ENCODE measurements around the gene SSC4D.
"Not testable (repeated sequence)": the region's sequence is repeated elsewhere in the genome, so short reads cannot be mapped to it uniquely, and the experiment has no call there.

The SSC4D gene

DNA sequence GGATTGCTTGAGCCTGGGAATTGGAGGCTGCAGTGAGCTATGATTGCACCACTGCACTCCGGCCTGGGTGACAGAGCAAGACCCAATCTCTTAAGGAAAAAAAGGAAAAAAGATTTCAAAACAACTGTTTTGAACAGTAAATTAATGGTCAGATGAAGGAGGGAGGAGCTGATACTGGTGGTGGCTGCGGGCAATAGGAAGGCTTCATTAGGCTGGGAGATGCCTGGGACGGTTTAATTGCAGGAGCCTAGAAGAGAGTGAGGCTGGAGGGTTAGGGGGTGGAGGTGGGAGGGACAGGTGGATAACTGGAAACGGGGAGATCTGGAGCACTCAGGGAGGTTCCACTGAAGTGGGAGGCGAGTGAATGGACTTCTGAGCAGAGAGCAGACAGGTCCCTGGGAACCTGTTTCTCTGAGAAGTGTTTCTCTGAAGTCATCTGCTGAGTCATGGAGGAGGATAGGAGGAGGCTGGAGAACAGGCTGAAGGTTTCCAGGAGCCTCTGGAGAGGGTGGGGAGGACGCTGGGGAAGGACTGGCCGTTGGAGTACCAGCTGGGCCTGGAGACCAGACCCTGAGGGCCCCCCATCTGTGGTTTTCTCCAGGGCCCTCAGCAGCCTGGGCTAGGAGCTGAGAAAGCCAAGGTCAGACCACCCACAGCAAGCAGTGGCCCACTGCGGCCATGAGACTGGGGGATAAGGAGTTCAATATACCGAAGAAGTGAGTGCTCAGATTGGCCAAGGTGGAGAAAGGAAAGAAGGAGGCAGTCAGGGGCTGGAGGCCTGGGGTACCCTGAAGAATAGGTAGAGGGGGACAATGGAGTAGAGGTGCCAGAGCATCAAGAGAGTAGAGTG, 36.3 kb downstream of the SSC4D start:
- TF ChIP-seq, protein P1, sequence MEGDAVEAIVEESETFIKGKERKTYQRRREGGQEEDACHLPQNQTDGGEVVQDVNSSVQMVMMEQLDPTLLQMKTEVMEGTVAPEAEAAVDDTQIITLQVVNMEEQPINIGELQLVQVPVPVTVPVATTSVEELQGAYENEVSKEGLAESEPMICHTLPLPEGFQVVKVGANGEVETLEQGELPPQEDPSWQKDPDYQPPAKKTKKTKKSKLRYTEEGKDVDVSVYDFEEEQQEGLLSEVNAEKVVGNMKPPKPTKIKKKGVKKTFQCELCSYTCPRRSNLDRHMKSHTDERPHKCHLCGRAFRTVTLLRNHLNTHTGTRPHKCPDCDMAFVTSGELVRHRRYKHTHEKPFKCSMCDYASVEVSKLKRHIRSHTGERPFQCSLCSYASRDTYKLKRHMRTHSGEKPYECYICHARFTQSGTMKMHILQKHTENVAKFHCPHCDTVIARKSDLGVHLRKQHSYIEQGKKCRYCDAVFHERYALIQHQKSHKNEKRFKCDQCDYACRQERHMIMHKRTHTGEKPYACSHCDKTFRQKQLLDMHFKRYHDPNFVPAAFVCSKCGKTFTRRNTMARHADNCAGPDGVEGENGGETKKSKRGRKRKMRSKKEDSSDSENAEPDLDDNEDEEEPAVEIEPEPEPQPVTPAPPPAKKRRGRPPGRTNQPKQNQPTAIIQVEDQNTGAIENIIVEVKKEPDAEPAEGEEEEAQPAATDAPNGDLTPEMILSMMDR (IDR thresholded peaks at IDR 0.05; ENCODE audit: control insufficient read depth, extremely low read depth, insufficient read depth), result no peak

DNA sequence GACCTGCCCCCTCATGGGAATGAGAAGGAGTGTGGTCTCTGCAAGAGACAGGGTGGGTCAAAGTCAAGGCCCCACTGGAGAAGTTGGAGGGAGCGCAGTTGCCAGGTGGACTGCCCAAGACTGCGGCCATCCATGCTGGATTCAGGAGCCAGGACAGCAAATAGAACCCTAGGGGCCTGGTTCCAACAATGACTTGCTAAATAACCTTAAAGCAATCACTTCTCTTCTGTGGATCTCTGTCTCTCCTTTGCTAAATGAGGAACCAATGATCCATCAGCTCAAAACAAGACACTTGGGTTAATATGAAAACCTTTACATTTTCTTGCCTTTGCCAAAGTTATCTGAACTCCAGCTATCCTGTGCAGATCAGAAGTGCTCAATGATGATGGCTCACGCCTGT, 38.1 kb downstream of the SSC4D start:
- DNase-seq (ENCODE audit: low read depth), result no peak
- H3K4me3 ChIP-seq (ENCODE audit: low read depth, low read length), result no peak overlapping the region
- TF ChIP-seq, protein P1 (IDR thresholded peaks at IDR 0.05; ENCODE audit: control insufficient read depth, extremely low read depth, insufficient read depth), result no peak

More for the DNA sequence above, 36.3 kb downstream of the SSC4D start:
- no peak for DNase-seq (ENCODE audit: low read depth)
- H3K4me3 ChIP-seq (ENCODE audit: low read depth, low read length), result no peak overlapping the region

DNA sequence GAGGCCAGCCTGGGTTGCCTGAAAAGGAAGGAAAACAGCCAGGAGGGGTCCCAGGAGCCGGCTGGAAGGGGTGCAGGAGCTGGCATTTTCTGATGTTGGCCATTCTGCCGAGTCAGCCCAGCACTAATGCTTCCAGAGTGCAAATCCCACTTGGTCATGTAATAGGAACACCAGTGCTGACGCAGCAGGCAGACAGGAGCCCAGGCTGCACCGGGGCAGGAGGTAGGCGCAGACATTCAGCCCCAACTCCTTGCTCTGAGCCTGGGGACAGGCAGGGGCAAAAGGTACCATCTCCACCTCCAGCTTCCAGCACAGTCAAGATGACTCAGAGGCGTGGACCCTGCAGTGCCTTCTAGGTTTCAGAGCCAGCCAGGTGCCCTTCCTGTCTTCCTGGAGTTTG, 40.5 kb downstream of the SSC4D start:
- no peak overlapping the region for H3K4me3 ChIP-seq (ENCODE audit: low read depth, low read length)
- DNase-seq (ENCODE audit: low read depth), result no peak
- TF ChIP-seq, protein P1 (IDR thresholded peaks at IDR 0.05; ENCODE audit: control insufficient read depth, extremely low read depth, insufficient read depth), result no peak

DNA sequence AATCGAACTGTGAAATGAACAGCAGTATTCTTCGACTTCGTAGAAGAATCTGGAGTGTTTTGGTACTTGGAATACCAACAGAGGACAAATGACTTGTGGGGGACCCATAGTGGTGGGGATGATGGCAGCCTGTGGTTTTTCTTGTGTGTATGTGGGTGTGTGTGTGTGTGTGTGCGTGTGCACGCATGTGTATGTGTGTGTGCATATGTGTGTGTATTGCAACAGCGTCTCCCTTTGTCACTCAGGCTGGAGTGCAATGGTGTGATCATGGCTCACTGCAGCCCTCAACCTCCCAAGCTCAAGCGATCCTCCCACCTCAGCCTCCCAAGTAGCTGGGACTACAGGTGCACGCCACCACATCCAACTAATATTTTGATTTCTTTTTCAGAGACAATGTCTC, 41.3 kb downstream of the SSC4D start:
- H3K4me3 ChIP-seq (ENCODE audit: low read depth, low read length), result no peak overlapping the region
- no peak for DNase-seq (ENCODE audit: low read depth)
- TF ChIP-seq, protein P1 (IDR thresholded peaks at IDR 0.05; ENCODE audit: control insufficient read depth, extremely low read depth, insufficient read depth), result no peak

DNA sequence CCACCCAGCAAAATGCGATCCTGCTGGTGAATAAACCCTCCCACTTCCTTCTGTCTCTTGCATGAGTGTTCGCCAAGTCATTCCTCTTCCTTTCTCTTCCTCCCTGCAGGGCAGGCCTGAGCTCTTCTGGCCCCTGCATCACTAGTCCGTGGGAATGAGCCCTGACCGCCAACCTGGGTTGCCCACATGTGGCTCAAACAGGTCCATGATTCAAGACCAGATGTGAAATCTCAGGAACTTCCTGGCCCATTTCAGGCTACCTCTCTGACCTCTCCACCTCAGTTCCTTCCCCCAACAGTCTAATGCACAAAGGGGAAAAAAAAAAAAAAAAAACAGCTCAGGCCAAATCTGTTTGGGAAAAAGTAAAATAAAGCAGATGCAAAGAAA, 45.3 kb downstream of the SSC4D start:
- H3K4me3 ChIP-seq (ENCODE audit: low read depth, low read length), result no peak overlapping the region
- no peak for DNase-seq (ENCODE audit: low read depth)
- TF ChIP-seq, protein P1 (IDR thresholded peaks at IDR 0.05; ENCODE audit: control insufficient read depth, extremely low read depth, insufficient read depth), result no peak

DNA sequence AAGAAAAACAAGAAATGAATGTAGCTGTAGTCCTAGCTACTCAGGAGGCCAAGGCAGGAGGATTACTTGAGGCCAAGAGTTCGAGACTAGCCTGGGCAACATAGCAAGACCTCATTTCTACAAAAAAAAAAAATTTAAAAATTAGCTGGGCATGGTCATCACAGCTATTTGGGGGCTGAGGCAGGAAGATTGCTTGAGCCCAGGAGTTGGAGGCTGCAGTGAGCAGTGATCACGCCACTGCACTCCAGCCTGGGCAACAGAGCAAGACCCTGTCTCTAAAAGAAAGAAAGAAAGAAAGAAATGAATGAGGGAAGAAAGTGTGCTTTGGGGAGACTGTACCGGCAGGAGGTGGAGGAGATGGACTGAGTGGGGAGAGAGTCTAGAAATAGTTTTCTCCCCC, 45.7 kb downstream of the SSC4D start:
- not testable (repeated sequence) for H3K4me3 ChIP-seq (ENCODE audit: low read depth, low read length); DNase-seq (ENCODE audit: low read depth)

DNA sequence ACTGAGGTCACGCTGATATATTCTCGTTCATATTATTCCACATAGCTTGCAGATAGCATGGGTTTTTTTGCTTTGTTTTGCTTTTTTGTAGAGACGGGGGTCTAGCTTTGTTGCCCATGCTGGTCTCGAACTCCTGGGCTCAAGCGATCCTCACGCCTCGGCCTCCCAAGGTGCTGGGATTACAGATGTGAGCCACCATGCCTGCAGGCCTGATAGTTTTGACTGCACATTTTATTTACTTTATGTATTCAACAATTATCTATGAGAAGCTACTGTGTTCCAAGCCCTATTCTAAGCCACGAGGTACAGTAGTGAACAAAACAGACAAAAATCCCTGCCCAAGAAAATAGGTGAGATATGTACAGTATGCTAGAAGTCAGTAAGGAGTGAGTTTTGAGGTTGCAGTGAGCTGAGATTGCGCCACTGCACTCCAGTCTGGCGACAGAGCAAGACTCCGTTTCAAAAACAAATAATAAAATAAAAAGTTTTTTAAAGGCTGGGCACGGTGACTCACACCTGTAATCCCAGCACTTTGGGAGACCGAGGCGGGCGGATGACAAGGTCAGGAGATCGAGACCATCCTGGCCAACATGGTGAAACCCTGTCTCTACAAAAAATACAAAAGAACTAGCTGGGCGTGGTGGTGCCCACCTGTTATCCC, 49.4 kb downstream of the SSC4D start:
- no peak for DNase-seq (ENCODE audit: low read depth)
- TF ChIP-seq, protein P1 (IDR thresholded peaks at IDR 0.05; ENCODE audit: control insufficient read depth, extremely low read depth, insufficient read depth), result no peak
- H3K4me3 ChIP-seq (ENCODE audit: low read depth, low read length), result peak overlapping the region; percentile 84

All from LNCaP clone FGC (cell line).